ENCODE data around the gene TMEM132E.

Gene TMEM132E

GRCh38 chr17:34639706-34640425 is 60.5 kb downstream of the TMEM132E start:
- Mint-ChIP-seq H3K36me3 (no peaks in the 10 kb centered on the region), H3K27ac (no peak overlapping the region), H3K4me1 (peaks cover 12% of the 10 kb centered on the region), H3K9me3 (no peaks in the 10 kb centered on the region), H3K4me3 (no peak overlapping the region), H3K27me3 (peaks cover 66% of the 10 kb centered on the region)
- CTCF ChIA-PET, result interaction anchor here (0.6 to 2.5 kb wide), 6 partner anchors 12 to 483 kb away, joined by 3 to 9 read pairs (median 3); partner anchors contain the start of gene RAD51D
- DNase-seq, result no peak

- Mint-ChIP-seq H3K27ac (no peak overlapping the region), H3K36me3 (no peaks in the 10 kb centered on the region), H3K4me1 (peaks cover 12% of the 10 kb centered on the region), H3K9me3 (no peaks in the 10 kb centered on the region), H3K4me3 (no peak overlapping the region), H3K27me3 (peaks cover 66% of the 10 kb centered on the region)
- no peak for DNase-seq
- CTCF ChIA-PET, result interaction anchor here (2.5 kb wide), 1 partner anchor 99 kb away, joined by 9 read pairs; no protein-coding TSS in a partner anchor
Measured at GRCh38 chr17:34641368-34641767, 62.0 kb downstream of the TMEM132E start.

GRCh38 chr17:34644941-34645550 is 65.7 kb downstream of the TMEM132E start:
- Mint-ChIP-seq H3K27ac (no peak overlapping the region), H3K9me3 (no peaks in the 10 kb centered on the region), H3K4me1 (no peaks in the 10 kb centered on the region), H3K36me3 (no peaks in the 10 kb centered on the region), H3K27me3 (peaks cover 36% of the 10 kb centered on the region), H3K4me3 (no peak overlapping the region)
- no peak for DNase-seq
- CTCF ChIA-PET, result no interaction called here

- Mint-ChIP-seq H3K27ac (no peak overlapping the region), H3K27me3 (peaks cover 35% of the 10 kb centered on the region), H3K9me3 (no peaks in the 10 kb centered on the region), H3K4me1 (no peaks in the 10 kb centered on the region), H3K36me3 (no peaks in the 10 kb centered on the region), H3K4me3 (no peak overlapping the region)
- CTCF ChIA-PET, result no interaction called here
- no peak for DNase-seq
Measured at GRCh38 chr17:34645594-34645993, 66.2 kb downstream of the TMEM132E start.

- no peaks in the 10 kb centered on the region for H3K9me3 Mint-ChIP-seq
- CTCF ChIA-PET, result interaction anchor here (1.3 to 1.6 kb wide), 2 partner anchors 9 to 105 kb away, joined by 7 to 12 read pairs; no protein-coding TSS in a partner anchor
- H3K27me3 Mint-ChIP-seq, result peaks cover 34% of the 10 kb centered on the region
- H3K36me3 Mint-ChIP-seq, result no peaks in the 10 kb centered on the region
- DNase-seq, result no peak
- no peak overlapping the region for H3K27ac Mint-ChIP-seq
- H3K4me3 Mint-ChIP-seq, result no peak overlapping the region
- no peaks in the 10 kb centered on the region for H3K4me1 Mint-ChIP-seq
Measured at GRCh38 chr17:34647511-34647910, 68.1 kb downstream of the TMEM132E start.

GRCh38 chr17:34650051-34650750 is 70.8 kb downstream of the TMEM132E start:
- Mint-ChIP-seq H3K9me3 (no peaks in the 10 kb centered on the region), H3K36me3 (no peaks in the 10 kb centered on the region), H3K4me3 (no peak overlapping the region), H3K27ac (no peak overlapping the region), H3K27me3 (peaks cover 37% of the 10 kb centered on the region), H3K4me1 (no peaks in the 10 kb centered on the region)
- CTCF ChIA-PET, result no interaction called here
- DNase-seq, result no peak

- H3K27me3 Mint-ChIP-seq, result peaks cover 30% of the 10 kb centered on the region
- no peaks in the 10 kb centered on the region for H3K9me3 Mint-ChIP-seq
- DNase-seq, result no peak
- no peaks in the 10 kb centered on the region for H3K4me1 Mint-ChIP-seq
- H3K27ac Mint-ChIP-seq, result no peak overlapping the region
- CTCF ChIA-PET, result no interaction called here
- no peak overlapping the region for H3K4me3 Mint-ChIP-seq
- no peaks in the 10 kb centered on the region for H3K36me3 Mint-ChIP-seq
Measured at GRCh38 chr17:34651402-34651811, 72.0 kb downstream of the TMEM132E start.

- Mint-ChIP-seq H3K9me3 (no peaks in the 10 kb centered on the region), H3K4me1 (no peaks in the 10 kb centered on the region), H3K27ac (no peak overlapping the region), H3K4me3 (no peak overlapping the region), H3K36me3 (no peaks in the 10 kb centered on the region), H3K27me3 (peaks cover 30% of the 10 kb centered on the region)
- no peak for DNase-seq
- CTCF ChIA-PET, result no interaction called here
Measured at GRCh38 chr17:34652021-34652555, 72.7 kb downstream of the TMEM132E start.

GRCh38 chr17:34653511-34653910 is 74.1 kb downstream of the TMEM132E start:
- Mint-ChIP-seq H3K4me1 (no peaks in the 10 kb centered on the region), H3K27ac (no peak overlapping the region), H3K36me3 (no peaks in the 10 kb centered on the region), H3K27me3 (peaks cover 30% of the 10 kb centered on the region), H3K4me3 (no peak overlapping the region), H3K9me3 (no peaks in the 10 kb centered on the region)
- DNase-seq, result no peak
- CTCF ChIA-PET, result no interaction called here

GRCh38 chr17:34654276-34654880 is 75.0 kb downstream of the TMEM132E start:
- H3K36me3 Mint-ChIP-seq, result no peaks in the 10 kb centered on the region
- CTCF ChIA-PET, result no interaction called here
- H3K9me3 Mint-ChIP-seq, result no peaks in the 10 kb centered on the region
- no peak overlapping the region for H3K4me3 Mint-ChIP-seq
- H3K27ac Mint-ChIP-seq, result no peak overlapping the region
- DNase-seq, result no peak
- peaks cover 24% of the 10 kb centered on the region for H3K27me3 Mint-ChIP-seq
- no peaks in the 10 kb centered on the region for H3K4me1 Mint-ChIP-seq

GRCh38 chr17:34654881-34655276 is 75.5 kb downstream of the TMEM132E start:
- H3K4me3 Mint-ChIP-seq, result no peak overlapping the region
- H3K36me3 Mint-ChIP-seq, result no peaks in the 10 kb centered on the region
- CTCF ChIA-PET, result no interaction called here
- H3K27me3 Mint-ChIP-seq, result peaks cover 24% of the 10 kb centered on the region
- H3K9me3 Mint-ChIP-seq, result no peaks in the 10 kb centered on the region
- H3K27ac Mint-ChIP-seq, result no peak overlapping the region
- no peaks in the 10 kb centered on the region for H3K4me1 Mint-ChIP-seq
- DNase-seq, result no peak

- Mint-ChIP-seq H3K27ac (no peak overlapping the region), H3K9me3 (no peaks in the 10 kb centered on the region), H3K4me1 (no peaks in the 10 kb centered on the region), H3K27me3 (peaks cover 19% of the 10 kb centered on the region), H3K36me3 (no peaks in the 10 kb centered on the region), H3K4me3 (no peak overlapping the region)
- CTCF ChIA-PET, result no interaction called here
- DNase-seq, result no peak
Measured at GRCh38 chr17:34656801-34657200, 77.4 kb downstream of the TMEM132E start.

GRCh38 chr17:34658811-34659560 is 79.6 kb downstream of the TMEM132E start:
- H3K9me3 Mint-ChIP-seq, result no peaks in the 10 kb centered on the region
- H3K27me3 Mint-ChIP-seq, result peaks cover 3% of the 10 kb centered on the region
- no peaks in the 10 kb centered on the region for H3K36me3 Mint-ChIP-seq
- CTCF ChIA-PET, result interaction anchor here (0.5 kb wide), 1 partner anchor 489 kb away, joined by 3 read pairs; no protein-coding TSS in a partner anchor
- no peaks in the 10 kb centered on the region for H3K4me1 Mint-ChIP-seq
- no peak for DNase-seq
- H3K4me3 Mint-ChIP-seq, result no peak overlapping the region
- H3K27ac Mint-ChIP-seq, result no peak overlapping the region

GRCh38 chr17:34663714-34664113 is 84.3 kb downstream of the TMEM132E start:
- H3K4me3 Mint-ChIP-seq, result no peak overlapping the region
- H3K9me3 Mint-ChIP-seq, result no peaks in the 10 kb centered on the region
- H3K27ac Mint-ChIP-seq, result no peak overlapping the region
- H3K27me3 Mint-ChIP-seq, result peaks cover 11% of the 10 kb centered on the region
- CTCF ChIA-PET, result no interaction called here
- DNase-seq, result no peak
- peaks cover 10% of the 10 kb centered on the region for H3K4me1 Mint-ChIP-seq
- H3K36me3 Mint-ChIP-seq, result no peaks in the 10 kb centered on the region

All from activated naive CD4-positive, alpha-beta T cell treated with anti-CD3 and anti-CD28 coated beads, Interleukin-2, amount 10 ng/mL, durations not matched to agents 7 days and 5 days (primary cell).